ENCODE data around the gene NPHP3.

- no peak for TF ChIP-seq CSRNP3 (CRISPR knock-in tag; IDR thresholded peaks at IDR 0.05)
- no peak for TF ChIP-seq SNAI2 (CRISPR knock-in tag; IDR thresholded peaks at IDR 0.05)
- TF ChIP-seq ZNF70 (CRISPR knock-in tag; IDR thresholded peaks at IDR 0.05), result no peak
- TF ChIP-seq PATZ1 (CRISPR knock-in tag; IDR thresholded peaks at IDR 0.05; ENCODE audit: borderline replicate concordance), result no peak
- no peak for TF ChIP-seq ZFP3 (CRISPR knock-in tag; IDR thresholded peaks at IDR 0.05)
- no peak for TF ChIP-seq ARNTL (CRISPR knock-in tag; IDR thresholded peaks at IDR 0.05; ENCODE audit: borderline replicate concordance, low read depth)
- TF ChIP-seq ESRRG (CRISPR knock-in tag; IDR thresholded peaks at IDR 0.05), result no peak
- TF ChIP-seq ZFP30 (CRISPR knock-in tag; IDR thresholded peaks at IDR 0.05), result no peak
- no peak for TF ChIP-seq ZC3H10 (CRISPR knock-in tag; IDR thresholded peaks at IDR 0.05)
- TF ChIP-seq OSR1 (CRISPR knock-in tag; IDR thresholded peaks at IDR 0.05), result no peak
These were observed 1.1 kb upstream of the NPHP3 start for GRCh38 chr3:132723024-132723950.

All from SK-N-SH treated with all-trans-retinoic acid at 6 μM for 48 hours (cell line).